A204.1 (cell line): ENCODE results near the gene FOSL2.

ENCODE experiments used
- FAIRE-seq: peaks from 2 replicates; lab custom pipeline; 2012; peaks lifted over from hg19 to GRCh38; lab: Jason Lieb, UNC

FOSL2 gene

DNA sequence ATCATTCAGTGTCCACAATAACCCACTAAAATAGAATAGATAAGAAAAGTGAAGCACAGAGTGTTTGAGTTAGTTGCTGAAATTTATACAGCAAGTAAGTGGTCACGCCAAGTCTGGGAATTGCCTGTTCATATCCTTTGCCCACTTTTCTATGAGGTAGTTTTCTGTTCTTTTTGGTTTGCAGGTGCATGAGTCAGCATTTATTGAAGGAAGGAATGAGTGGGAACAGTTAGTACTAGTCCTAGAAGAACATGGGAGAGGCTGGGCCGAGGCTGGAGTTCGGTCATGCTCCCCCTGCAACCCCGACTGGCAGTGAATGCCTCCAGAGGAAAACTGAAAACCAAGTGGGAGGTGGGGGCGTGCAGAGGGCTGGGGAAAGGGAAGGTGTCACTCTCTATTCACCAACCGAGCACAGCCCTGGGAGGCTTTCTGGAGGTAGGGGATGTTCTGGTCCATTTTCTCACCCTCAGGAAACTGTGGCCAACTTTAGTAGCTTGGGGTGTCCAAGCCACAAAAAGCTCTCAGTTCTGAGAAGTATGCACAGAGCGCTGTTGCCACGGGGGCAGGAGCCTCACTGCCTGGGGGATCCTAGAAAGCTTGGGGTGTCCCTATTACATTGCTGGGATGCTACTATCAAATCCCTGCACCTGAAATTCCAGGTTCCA is 41.4 kb downstream of the FOSL2 start:
- FAIRE-seq, result no peak

DNA sequence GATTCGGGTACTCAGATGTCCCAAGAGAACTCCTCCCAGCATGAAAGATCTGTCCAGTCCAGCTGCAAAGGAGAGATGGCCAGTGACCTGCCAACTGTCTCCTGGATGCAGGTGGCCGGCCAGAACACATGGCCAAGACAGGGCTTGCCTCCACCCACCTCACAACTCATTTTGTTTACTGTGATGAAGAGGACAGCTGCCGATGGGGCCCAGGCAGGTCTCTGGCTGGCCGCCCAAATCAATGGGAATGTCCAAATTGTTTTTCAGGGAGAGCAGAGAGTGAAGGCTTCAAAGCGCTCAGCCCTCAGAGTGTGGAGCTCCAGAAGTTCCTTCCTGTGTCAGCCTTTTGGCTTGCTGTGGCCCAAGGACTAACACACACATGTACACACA is 41.9 kb downstream of the FOSL2 start:
- no peak for FAIRE-seq

DNA sequence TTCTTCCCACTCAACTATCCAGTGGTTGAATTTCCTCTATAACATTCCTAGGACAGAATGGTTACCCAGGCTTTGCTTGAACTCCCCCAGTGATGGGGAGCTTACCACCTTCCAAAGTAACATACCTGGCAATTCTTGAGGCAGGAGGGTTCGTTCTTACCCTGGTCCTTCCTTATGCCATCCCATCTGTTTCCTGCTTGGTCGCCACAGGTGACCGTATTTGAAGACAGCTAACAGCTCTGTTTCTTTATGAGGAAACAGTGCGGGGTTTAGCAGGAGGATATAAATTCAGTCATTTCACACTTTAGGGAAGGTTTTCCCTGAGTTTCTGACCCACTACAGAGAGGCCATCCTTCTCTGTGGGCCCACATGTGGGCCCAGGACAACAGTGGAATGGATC is 42.6 kb downstream of the FOSL2 start:
- no peak for FAIRE-seq

GRCh38 chr2:28435814-28436351 is 43.2 kb downstream of the FOSL2 start:
- FAIRE-seq, result no peak

DNA sequence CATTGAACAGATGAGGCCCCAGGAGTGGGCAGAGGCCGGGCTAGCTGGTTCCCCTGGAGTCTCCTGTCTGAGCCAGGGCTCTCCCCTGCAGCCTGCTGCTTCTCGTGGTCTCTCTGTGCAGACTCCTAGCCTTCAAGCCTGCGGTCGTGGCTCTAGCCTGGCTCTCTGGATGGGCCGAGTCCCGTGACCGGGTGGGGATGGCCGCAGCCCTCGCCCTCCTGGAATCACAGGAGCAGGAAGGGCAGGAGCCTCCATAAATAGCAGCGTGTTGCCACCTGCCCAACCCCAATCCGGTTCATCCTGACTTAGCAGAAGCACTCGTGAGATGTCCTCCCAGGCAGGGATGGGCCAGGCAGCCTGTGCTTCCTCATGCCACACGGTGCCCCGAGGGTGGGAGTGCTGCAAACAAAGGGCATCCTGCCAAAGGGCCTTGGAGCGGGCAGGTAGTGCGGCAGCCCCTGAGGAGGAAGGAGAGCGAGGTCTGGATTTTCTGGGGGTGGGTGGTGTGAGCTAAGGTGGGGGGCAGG is 43.9 kb downstream of the FOSL2 start:
- FAIRE-seq, result no peak

DNA sequence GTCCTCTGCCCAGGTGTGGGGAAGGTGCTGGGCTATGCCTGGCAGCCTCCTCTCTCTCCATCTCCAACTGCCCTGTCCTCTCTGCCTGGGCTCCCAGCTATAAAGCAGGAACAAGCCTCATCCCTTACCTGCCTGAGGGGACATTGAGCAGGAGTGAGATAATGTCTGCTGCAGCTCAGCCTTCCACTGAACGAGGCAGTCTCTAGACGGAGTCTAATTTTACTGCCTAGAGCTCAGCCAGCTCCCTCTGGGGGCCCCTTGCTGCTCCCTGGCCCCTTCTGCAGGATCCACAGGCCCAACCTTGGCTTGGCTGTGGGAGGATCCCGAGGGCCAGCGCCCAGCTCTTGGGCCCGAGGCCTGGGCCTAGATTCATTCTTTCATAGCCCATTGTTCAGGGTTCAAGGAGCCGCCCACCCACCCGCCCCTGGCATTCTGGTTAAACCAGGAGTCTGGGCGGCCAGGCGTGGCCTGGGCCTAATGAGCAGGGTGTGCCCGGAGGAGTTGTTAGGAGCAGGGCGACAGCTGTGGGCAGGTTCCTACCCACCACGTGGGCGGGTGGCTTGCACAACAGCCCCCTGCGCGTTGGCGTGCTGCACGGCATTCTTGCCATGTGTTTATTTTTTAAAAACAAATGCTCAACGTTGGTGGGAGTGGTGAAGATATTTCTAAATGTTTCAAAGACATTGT is 44.6 kb downstream of the FOSL2 start:
- FAIRE-seq, result no peak

GRCh38 chr2:28437918-28438317 is 45.3 kb downstream of the FOSL2 start:
- no peak for FAIRE-seq

DNA sequence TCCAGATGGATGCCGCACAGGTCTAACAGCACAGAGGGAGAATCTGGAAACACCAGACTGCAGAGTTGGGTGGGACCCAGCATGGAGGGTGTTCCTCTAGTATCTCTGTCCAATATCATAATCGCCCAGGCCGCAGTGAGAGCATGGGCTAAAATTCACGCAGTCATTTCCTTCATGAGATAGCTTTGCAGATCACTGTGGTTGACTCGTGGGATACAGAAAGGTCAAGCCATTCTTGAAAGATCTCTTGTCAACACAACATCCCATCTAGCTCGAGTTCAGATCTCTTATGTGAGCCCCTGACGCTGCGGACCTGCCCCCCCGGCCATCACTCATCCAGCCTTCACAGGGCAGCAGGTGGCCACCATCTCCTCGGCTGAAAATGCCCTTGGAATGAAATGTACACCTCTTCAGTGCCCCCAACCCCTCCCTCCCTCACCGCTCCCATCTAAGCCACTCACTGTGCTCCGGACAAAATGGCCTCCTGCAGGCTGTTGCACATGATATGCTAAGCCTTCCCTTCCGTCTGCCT is 45.9 kb downstream of the FOSL2 start:
- FAIRE-seq, result no peak

DNA sequence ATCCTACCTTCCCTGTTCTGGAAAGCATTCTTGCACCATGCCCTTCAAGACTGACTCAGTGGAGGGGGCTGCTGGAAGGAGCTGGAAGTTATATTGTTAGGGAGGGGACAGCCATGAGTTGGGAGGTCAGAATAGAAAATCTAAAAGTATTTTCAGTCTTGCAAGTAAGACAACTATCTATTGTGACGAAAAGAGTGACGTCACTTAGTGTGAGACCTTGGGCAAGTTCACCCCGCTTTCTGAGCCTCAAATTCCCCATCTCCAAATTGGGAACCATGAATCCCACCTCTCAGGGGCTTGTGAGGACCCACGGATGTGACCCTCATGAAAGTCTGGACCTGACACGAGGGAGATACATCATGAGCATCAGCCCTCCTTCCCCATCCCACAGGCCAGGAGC is 46.5 kb downstream of the FOSL2 start:
- no peak for FAIRE-seq

GRCh38 chr2:28439763-28440162 is 47.1 kb downstream of the FOSL2 start:
- FAIRE-seq, result no peak

DNA sequence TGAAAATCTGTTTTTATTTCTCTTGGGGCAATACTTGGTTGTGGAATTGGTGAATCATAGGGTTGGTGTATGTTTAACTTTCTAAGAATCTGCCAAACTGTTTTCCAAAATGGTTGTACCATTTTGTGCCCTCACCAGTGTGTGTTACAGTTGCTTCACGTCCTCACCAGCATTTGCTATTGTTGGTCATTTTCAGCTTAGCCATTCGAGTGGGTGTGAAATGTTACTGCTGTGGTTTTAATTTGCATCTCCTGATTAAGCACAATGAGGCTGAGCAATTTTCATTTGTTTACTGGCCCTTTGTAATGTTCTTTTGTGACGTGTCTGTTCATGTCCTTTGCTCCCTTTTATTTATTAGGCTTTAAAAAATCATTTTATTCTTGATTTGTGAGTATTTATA is 49.7 kb downstream of the FOSL2 start:
- no peak for FAIRE-seq

DNA sequence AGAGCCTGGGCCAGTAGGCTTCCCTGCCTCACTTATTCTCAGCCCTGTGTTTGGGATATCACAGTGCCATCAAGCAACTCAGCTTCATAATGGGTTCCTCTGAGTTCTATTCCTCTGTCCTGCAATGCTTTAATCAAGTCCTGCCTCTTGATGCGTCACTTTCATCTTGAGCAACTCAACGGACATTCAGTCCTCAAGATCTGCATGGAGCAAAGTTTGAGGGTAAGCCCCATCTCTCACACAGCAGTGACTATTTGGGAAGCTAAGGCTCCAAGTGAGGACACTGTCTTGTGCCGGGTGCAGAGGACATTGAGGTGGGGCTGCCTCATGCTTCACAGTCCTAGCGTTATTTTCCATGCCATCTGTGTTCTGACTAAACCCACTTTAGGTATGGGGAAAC is 52.3 kb downstream of the FOSL2 start:
- FAIRE-seq, result no peak

DNA sequence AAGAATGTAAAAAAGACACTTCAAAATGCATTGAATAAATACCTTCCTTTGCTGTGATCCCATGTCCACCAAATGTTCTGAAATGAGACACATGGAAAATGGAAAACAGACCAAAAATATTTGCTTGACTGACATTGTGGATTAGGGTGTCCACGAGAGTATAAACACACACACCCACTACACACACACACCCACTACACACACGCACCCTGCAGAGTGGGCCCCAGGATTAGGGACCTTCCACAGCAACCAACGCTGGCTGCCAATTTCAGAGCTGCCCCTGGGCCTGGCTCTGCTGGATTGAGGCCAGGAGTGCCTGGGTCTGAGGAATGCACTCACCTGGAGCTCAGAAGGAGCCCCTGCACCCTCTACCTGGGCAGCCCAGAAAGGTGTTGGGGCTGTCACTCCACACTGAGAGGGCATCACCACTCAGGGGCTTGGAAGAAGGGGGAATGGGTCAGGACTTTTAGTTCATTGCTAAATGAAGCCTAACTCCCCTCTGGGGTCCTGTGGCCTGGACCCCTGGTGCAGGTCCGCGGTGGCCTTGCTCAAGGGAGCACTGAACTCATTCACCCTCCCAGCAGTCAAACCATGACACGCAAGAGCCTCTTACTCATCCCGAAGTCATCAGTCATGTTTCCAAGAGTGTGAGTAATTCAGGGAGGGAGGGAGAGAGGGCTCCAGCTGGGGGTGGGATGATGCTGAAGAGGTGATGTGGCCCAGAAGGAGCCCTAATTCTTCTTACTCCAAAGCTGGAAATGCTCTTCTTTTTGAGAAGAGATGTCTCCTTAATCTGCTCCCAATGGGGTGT is 53.0 kb downstream of the FOSL2 start:
- no peak for FAIRE-seq

- FAIRE-seq, result no peak
Observed at GRCh38 chr2:28446531-28446930, 53.9 kb downstream of the FOSL2 start.

DNA sequence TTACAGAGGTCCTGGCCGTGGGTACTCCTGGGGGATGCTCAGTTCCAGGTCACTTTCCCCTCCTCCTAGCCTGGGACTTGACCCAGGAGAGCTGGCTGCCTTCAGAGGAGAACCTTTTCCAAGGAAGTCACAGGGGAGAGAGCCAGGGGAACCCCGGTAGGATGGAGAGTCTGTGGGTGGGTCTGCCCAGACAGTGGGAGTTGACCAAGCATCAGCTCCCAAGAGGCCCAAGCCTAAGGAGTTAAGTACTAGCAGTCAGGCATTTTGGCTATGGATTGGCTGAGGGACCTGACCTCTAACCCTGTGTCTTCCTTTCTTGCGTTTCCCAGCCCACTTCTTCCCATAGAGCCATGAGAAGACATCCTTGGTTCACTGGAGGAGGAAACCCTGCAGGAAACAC is 54.4 kb downstream of the FOSL2 start:
- no peak for FAIRE-seq

GRCh38 chr2:28447943-28448792 is 55.5 kb downstream of the FOSL2 start:
- FAIRE-seq, result no peak

GRCh38 chr2:28448793-28449100 is 56.1 kb downstream of the FOSL2 start:
- no peak for FAIRE-seq

DNA sequence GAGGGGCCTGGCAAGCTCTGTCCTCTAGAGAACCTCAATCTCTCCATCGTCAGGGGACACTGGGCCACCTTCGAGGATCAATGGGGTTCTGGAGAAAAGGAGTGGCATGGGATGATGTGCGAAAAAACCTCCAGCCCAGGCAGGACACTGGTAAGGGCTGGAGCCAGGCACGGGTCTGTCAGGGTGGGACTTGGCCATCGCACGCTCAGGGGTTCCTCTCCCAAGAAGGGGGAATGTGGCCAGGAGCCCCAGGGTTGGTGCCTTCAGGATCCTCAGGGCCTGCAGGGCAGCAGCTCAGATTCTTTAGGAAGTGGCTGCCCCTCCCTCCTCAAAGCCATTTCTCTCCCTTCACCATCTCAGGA is 56.4 kb downstream of the FOSL2 start:
- FAIRE-seq, result no peak

DNA sequence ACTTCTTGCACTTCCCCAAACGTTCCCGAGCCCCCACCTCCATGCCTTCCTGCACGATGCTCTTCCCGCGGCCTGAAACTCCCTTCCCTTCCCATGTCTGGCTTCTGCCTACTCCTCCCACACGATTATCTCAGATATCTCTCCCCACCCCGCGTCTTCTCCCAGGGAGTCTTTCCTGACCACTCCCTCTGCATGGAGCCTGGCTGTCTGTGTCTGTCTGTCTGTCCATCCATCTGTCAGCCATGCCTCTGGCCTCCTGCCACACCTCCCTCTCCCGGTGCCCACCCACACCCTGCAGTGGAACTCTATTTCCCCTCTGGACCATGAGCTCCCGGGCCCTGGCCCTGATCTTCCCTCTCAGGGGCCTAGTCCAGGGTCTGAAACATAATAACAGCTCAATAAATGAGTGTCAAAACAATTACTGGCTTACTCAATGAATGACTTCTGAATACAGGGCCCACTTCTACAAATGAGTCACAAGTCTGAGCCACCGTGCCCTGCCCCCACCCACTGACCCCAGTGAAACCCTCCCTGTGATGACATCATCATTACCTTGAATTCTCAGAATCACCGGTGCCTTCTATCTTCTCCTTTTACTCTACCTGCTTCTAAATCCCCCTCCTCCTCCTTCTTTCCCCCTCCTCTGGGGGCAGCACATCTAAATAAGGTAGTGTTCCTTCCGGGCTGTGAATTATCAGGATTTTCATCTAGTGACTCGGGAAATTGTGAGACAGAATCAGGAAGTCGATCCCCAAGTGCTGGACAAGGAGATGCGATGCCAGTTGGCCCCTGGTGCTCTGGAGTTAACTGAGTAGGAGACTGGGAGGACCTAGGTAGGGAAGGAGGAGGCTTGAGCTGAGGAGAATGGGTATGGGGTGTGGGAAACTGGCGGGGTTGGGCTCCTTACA is 57.1 kb downstream of the FOSL2 start:
- FAIRE-seq, result no peak

DNA sequence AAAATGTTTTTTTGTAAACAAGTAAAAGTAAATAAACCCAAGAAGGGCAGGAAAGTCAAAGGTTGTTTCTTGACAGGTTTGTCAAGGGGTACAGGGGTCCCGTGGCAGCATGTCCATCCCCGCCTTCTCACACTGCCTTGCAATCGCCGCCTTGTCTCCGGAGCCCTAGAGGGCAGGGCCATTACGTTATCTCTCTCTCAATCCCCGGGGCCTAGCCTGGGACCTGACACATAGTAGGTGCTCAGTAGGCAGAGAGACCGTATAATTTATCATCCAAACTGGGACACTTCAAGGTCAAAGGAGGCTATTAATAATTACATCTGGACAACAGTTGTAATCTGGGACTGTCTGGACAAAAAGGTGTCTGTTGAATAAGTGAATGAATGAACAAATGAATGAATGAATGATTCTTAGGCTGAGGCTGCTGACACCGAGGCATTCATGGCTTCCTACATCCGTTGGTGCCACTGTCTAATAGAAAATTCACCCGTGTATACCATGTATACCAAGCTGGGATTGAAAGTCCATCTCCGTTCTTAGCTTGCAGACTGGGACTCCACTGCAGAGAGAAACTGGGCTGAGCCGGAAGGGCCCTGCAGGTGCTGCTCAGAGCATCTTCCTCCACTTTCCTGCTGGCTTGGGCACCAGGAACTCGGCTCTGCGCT is 58.4 kb downstream of the FOSL2 start:
- FAIRE-seq, result no peak
